Putamen (tissue), 1 donor: ENCODE results near the gene SLC7A6.

Source experiments
- DNase-seq: peaks from one replicate; pipeline ENCODE4 v3.0.0-alpha.2; 2016; ENCODE audit warnings: low spot score

SLC7A6 gene

DNA sequence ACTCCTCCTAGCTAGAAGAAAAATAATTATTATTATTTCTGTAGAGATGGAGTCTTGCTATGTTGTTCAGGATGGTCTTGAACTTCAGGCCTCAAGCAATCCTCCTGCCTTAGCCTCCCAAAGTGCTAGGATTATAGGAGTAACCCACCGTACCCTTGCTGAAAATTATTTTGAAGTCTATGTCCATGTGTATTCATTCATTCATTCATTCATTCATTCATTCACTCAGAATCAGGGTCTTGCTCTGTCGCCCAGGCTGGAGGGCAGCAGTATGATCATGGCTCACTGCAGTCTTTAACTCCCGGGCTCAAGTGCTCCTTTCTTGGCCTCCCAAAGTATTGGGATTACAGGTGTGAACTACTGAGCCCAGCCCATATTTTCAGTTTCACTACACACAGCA lies 42.3 kb downstream of the SLC7A6 start:
- no peak for DNase-seq

DNA sequence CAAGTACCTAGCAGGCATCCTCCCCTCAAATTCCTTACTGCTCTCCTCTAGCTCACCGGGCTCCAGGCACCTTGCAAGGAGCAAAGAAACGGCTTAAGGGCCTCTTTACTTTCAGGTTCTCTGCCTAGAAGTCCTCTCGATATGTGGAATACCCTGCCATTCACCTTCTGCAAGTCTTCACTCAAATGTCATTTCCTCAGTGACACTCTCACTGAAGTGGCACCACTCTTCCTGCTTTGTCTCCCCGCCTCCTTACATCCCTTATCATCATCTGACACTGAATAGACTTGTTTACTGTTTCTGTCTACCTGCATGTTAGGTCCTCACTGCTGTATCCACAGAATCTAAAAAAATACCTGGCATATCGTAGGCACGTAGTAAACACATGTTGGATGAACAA lies 45.5 kb downstream of the SLC7A6 start:
- DNase-seq: no peak

DNA sequence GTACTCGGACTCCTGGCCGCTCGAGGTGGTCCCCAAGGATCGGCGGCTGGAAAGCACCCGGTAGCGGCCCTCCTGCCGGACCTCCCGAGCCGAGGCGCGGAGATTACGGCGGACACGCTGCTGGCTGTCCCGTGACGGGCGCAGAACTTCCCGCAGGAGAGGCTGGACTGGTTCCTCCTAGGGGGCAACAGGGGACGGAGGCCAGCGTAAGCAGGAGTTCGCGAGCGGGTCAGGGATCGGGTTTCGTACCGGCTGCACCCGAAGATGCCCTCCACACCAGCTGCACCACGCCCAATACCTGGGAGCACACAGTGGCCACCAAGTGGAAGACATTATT lies 46.1 kb downstream of the SLC7A6 start:
- no peak for DNase-seq

DNA sequence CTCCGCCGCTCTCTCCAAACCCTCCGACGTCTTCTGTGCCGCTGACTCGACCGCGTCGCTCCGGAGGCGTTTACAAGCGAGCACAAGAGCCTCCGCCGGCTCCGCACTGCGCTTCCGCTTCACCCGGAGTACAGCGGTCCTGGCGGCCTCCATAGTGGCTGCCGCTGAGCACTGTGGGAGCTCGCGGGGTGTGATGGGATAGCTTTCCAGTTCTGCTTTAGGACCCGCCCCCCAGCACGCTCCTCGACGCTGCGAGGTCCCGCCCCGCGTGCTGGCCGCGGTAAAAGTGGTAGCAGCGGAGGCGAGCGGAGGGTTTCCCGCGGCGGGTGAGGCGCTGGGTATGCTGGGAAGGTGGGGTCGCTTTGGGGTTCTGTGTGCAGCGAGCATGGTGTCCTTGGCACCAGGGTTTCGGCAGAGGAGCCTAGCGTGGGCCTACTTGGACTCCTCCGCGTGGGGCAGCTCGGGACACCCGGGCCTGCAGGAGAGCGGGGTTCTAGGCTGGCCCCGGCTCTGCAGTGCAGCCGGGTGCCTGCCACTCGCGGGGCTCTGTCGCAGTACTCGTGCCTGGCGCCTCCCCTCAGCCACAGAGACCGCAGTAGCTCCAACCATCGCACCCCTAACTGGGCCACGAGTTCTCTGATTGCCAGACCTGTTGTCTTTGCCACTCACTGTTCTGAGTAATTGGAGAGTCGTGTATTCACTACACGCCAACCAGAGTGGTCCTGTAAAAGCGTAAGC lies 46.6 kb downstream of the SLC7A6 start, which contains the start of the genes PRMT7 and SLC7A6OS:
PRMT7 (plus strand) TSS at position 246 of the 738 bp plus-strand sequence. CDS start 4,961 bp downstream, outside the sequence.
SLC7A6OS (minus strand) TSS at position 173 of the 738 bp plus-strand sequence; CDS start at position 153, 20 bp downstream.
- peak; percentile 90 for DNase-seq

DNA sequence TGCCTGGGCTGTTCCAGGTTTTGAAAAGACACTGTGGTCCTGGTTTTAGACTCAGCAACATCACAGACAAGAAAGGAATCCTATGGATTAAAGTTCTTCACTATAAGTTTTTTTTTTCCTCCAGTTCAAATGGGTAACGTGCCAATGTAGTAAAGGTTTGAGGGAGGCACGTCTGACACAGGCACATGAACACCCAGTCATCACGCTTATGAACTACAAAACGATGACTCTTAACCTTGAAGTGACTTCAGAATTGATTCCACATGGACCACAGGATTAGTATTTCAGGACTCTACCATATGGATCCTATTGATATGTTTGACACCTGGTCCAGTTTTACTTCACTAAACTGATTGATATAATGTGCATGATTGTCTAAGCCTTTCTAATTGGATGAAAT lies 48.8 kb downstream of the SLC7A6 start:
- no peak for DNase-seq

DNA sequence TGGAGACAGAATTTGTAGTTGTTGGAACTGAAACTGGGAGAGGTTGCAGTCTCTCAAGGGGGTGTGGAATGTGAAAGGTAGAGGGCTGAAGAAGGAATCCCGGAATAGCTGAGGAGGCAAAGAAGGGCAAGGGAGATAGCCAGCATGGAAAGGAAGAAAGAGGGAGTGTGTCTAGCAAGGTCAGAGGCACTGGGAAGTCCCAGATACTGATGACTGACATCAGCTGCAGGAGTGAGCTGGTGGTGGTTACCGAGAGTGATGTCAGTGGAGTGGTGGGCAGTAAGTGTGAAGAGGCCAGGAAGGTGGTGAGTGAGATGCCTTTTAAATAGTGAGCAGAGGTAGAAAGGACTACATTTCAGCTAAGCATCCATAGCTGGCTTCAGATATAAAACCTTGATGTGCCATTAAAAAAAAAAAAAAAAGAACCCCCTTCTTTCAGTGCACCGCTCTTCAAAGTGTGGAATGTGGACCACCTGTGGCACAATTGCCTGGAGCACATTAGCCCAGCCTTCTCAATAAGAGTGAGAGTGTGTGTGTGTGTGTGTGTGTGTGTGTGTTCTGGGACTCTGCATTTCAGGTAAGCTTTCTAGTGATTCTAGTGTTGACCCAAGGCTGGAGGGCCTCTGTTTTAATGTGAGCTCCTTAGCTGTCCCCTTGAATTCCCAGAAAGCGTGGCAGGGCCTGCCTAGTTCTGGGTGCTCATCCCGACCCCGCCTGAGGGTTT lies 55.0 kb downstream of the SLC7A6 start:
- no peak for DNase-seq

DNA sequence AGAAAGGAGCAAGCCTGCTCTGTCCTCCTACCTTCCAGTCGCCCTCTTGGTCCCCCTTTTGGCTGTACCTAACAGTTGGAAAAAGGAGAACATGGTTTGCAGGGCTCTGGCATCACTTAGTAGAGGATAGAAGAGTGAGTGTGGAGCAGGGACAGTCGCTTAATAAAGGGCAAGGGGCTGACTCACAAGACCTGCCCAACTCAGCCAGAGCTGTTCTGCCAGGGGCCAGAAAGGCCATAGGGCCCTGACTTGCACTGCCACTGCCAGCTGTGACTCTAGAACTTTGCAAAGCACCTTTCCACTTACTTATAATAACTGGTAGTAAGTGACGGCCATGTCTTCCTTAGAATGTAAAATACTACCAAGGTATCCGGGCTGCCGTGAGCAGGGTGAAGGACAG lies 60.0 kb downstream of the SLC7A6 start:
- DNase-seq: no peak

DNA sequence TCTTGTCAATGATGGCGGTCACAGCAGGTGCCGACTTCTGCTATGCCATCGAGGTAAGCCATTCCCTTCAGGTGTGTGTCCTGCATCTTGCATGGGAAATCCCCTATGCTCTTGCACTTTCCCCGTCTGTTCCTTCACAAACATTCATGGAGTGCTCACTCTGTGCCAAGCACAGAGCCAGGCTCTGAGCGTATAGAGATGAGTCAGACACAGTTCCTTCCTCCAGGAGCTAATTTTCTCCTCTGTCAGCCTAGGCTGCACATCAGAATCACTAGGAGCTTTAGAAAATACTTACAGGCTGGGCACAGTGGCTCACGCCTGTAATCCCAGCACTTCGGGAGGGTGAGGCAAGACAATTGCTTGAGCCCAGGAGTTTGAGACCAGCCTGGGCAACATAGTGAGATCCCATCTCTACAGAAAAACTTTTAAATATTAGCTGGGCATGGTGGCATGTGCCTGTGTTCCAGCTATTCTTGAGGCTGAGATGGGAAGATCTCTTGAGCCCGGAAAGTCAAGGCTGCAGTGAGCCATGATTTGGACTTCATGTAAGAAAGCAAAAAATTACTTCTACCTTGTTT lies 60.5 kb downstream of the SLC7A6 start:
- no peak for DNase-seq

DNA sequence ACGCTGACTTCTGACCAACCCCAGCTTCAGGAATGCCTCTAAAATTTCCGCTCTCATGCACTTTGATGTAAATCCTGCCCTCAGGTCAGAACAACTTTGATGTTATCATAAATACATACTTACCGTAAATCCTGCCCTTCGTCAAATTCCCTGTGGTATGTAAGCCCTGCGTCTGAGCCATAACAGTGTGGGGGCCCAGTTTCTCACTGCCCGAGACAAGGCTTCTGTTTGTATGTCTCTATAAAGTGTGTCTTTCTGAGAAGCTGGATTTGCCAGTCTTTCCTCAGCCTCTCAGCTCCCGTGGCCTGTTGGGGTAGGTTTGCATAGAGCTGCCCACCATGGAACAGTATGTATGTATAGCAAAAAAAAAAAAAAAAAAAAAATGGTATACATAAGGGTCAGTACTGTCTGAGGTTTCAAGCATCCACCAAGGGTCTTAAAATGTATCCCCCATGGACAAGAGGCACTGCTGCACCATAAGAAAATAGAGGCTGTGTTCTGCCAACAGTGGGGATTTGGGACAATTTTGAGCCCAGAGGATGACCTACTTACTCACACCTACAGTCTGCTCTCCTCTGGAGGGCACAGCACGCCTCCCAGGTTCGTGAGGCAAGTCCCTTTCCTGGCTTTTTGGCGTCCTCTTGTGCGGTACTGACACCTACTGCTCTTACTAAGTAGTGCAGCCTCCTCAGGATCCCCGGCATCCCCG lies 64.0 kb downstream of the SLC7A6 start:
- peak; percentile 84 for DNase-seq

DNA sequence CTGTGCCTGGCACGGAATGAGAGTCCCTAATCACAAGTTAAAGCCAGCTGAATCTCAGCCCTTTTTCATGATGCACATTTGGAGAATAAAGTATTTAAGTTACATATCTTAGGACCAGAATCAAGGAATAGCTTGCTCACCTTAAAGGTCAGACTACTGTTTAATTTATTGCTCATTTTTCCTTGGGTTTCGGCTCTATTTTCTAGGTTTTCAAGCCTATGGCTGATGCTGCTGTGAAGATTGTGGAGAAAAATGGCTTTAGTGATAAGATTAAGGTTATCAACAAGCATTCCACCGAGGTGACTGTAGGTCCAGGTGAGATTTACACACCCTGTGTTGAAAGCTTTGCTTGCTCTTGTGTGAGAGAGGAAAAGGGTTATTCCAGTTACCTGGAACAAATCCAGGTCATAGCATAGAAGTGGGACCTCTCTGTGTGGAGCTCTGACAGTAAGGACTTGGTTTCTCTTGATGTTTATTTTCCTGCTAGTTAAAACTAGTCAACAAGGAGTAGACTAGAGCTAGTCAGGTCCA lies 64.6 kb downstream of the SLC7A6 start:
- no peak for DNase-seq

DNA sequence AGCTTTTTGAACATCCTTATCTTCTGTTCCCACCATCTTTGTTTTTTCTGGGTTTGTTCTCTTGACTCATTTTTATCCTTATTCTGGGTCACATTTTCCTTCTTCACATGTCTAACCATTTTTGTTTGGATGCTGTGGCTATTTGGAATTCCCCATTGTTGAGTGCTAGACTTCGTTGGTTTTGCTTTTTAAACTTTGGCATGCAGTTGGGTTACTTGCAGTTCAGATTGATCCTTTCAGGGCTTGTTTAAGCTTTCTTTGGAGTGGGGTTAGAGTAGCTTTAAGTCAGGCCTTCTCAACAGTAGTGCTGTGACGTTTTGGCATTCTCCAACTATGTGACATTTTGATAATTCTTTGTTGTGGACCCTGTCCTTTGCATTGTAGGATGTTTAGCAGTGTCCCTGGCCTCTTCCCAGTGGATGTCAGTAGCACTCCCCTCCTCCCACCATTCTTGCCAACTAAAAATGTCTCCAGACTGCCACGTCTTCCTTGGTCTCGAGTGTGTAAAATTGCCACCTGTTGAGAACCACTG lies 67.6 kb downstream of the SLC7A6 start:
- no peak for DNase-seq

DNA sequence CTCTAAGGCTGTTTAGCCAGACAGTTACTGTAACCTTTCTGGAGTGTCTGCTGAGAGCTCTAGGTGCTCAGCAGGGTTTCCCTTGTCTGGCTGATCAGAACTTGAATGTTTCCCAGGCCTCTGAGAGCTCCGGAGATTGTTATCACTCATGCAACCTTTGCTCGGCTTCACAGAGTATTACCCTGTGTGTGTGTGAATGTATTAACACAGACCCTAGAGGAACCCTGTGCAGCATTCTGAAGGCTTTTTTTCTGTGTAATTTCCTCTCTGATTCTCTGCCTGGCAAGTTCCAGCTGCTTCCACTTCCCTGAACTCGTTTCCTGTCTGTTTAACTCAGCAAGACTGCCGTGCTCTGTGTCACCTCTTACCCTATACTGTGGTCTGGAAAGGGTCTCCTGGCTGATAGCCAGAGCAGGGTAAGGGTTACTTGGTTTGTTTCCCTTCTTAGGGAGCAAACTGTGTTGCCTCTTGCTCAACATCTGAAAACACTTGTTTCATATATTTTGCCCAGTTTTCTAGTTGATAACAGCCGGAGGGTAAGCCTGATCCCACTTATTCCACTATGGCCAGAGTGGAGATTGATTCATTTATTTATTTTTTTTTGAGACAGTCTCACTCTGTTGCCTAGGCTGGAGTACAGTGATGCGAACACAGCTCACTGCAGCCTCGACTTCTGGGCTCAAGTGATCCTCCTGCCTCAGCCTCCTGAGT lies 68.2 kb downstream of the SLC7A6 start:
- peak; percentile 45 for DNase-seq

DNA sequence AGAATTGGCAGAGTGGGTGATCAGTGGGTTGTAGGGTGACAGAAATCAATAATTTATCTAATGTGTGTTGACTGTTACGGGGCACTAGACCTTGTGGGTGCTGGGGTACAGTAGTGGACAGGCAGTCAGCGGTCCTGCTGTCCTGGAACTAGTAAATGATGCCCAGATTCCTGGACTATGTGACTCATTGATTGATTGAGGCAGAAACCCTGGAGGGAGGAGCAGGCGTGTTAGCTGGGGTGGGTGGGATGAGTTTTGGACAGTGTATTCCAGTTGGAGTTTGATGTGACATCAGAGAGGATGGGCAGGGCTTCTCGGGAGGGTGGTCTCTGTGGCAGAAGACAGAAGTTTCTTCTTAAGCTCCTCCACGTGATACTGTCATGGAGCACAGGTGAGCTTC lies 70.8 kb downstream of the SLC7A6 start:
- no peak for DNase-seq

DNA sequence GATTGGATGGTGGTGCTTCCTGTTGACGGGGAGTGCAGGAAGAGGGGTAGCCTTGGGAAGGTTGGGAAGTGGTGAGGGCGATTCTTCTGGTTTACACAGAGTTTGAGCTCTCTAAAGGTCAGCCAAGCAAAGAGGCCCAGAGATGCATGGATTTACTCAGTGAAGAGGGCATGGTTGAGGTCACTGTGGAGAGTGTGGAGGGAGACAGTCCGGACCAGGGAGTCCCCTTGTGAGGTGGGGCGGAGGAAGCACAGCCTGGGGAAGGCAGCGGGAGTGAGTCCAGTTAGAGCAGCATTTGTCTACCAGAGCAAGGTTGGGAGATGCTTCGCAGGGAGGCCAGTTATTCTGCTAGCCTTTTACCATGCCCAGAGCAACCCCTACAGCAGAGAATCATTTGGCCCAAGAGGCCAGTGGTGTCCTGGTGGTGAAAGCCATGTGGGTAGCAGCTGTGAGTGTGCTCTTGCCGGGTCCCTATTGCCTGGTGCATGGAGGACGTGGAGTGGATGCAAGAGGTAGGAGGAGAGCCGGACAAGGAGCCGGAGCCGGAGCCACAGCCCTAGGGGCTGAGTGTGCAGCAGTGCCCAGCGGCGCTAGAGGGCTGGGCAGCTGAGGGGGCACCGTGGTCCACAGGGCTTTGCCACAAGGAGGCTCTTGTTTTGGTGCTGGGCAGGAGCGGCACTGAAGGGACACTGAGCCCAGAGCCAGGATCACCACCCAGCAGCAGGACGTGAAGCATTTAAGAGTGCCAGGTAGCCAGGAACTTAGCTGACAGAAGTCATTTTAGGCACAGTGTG lies 74.2 kb downstream of the SLC7A6 start:
- no peak for DNase-seq

DNA sequence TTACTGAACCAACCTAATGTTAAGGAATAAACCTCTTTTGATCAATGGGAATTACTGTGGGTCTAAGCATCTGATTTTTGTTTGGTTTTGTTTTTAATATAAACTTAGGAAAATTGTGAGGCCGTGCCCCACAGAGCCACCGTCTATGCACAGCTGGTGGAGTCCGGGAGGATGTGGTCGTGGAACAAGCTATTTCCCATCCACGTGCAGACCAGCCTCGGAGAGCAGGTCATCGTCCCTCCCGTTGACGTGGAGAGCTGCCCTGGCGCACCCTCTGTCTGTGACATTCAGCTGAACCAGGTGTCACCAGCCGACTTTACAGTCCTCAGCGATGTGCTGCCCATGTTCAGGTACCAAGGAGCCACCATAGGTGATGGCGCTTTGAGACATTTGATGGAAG lies 74.9 kb downstream of the SLC7A6 start:
- no peak for DNase-seq

DNA sequence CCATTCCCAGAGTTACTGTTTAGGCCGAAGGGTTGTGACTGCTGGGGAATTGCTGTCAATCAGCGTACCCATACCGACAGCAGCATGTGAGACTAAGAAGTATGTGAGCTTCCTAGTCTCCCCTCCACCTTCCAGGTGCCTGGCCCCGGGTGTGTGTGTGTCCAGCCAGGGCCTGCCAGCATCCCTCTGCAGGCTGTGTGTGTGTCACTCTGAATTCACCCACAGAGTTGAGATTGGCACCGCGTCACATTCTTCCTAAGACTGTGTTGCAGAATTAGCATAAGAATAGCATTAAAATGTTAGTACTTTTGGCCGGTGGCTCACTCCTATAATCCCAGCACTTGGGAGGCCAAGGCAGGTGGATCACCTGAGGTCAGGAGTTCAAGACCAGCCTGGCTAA lies 78.3 kb downstream of the SLC7A6 start:
- DNase-seq: no peak

DNA sequence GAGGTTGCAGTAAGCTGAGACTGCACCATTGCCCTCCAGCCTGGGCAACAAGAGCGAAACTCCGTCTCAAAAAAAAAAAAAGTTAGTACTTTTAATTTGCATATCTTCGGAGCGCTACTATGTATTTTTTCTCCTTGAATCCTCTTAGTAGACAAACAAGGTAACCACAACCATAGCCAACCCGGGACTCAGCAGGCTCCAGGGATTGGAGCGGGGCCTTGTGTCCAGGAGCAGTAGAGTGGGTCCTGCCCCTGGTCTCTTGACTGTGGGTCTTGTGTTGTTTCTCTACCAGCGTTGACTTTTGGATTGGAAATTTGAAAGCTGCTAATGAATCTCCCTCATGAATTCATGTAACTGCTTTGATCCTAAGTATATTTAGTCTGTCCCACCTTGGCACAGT lies 78.8 kb downstream of the SLC7A6 start:
- no peak for DNase-seq

DNA sequence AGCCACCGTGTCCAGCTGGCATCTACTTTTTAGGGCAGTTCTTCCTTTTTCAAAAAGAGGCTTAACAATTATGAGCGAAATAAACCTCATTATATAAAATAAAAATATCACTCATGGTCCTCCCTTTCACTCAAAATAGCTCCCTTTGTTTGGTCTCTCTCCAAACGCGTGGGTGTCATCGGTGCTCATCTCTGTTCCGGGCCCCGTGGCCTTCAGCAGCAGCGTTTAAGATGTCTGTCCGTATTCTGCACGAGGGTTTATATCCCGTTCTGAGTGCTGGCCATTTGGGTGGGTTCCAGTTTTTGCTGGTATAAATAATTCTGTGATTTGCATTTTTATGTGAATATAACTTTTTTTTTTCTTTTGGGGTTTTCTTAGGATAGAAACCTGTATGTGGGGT lies 79.9 kb downstream of the SLC7A6 start:
- DNase-seq: no peak

DNA sequence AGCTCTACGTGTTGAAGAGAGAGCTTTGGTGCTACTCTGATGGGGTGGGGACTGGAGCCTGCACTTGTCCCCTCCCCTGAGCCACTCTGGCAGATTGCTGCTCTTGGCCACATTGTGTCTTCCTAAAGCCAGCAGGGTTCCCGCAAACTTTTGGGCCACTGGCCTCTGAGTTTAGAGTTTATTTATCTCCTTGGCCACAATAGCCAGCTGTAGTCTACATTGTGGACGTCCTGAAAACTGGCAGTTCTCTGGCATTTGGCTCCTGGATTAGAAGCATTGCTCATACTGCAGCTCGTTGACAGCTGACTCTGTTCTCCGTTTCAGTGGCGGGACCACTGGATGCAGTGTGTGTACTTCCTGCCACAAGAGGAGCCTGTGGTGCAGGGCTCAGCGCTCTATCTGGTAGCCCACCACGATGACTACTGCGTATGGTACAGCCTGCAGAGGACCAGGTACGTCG lies 81.1 kb downstream of the SLC7A6 start:
- no peak for DNase-seq

DNA sequence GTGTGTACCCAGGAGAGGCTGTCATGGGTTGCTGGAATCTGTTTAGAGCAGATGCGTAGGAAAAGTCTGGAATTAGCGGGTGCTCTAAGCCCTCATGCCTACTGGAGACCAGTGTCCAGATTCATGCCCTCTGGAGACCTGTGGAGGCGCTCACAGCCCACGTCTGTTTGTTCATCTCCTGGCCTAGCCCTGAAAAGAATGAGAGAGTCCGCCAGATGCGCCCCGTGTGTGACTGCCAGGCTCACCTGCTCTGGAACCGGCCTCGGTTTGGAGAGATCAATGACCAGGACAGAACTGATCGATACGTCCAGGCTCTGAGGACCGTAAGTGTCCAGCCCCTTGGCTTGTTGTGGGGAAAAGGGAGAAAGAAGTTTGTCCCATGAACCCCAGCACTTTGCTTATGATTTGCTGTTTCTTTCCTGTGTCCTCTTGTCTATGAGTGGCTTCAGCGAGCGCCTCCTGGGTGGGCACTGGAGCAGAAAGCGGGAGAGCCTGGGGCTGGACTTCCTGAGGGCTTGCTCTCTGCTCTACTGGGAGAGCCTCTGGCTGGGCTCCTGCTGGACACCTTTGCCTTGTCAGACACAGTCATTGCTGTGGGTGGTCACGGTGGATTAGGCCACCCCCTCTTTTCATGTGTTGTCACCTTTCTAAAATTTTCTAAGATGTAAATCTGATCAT lies 81.8 kb downstream of the SLC7A6 start:
- DNase-seq: no peak
